Uterus (tissue), 4 donors: ENCODE measurements around the gene PYGO2. TPM values are rescaled to one million over a fixed set of nuclear protein-coding genes. Genes with fewer than 3 reads are reported as not detected.
A peak's percentile ranks its signal among the peaks of the same experiment; 100 is the strongest.

Experiments
- DNase-seq, 2 donors: peaks; one replicate each; pipeline ENCODE4 v3.0.0-alpha.2; 2019 to 2020
- H3K27ac ChIP-seq, 2 donors: fragments of 200-600 bp; sonication (generic); 1 replicate in 1 of 2; 2 replicates in 1 of 2; pipeline ENCODE4 v1.5.1; 2016 to 2018
- H3K27me3 ChIP-seq, 2 donors: fragments of 200-600 bp; sonication (generic); one replicate each; pipeline ENCODE4 v1.5.1; 2018 to 2019; ENCODE audit warnings: control low read depth in 1 of 2
- H3K36me3 ChIP-seq, 2 donors: fragments of 200-600 bp; sonication (generic); one replicate each; pipeline ENCODE4 v1.5.1; 2019; ENCODE audit warnings: control low read depth in 1 of 2
- H3K4me1 ChIP-seq, 2 donors: fragments of 200-600 bp; sonication (generic); one replicate each; pipeline ENCODE4 v1.5.1; 2018 to 2019; ENCODE audit warnings: control low read depth in 1 of 2
- H3K4me3 ChIP-seq, 2 donors: fragments of 200-600 bp; sonication (generic); 1 replicate in 1 of 2; 2 replicates in 1 of 2; pipeline ENCODE4 v1.5.1; 2018 to 2019; ENCODE audit warnings: mild to moderate bottlenecking in 1 of 2
- H3K9me3 ChIP-seq, 2 donors: fragments of 200-600 bp; sonication (generic); one replicate each; pipeline ENCODE4 v1.5.1; 2019; ENCODE audit warnings: control low read depth in 1 of 2
- CTCF ChIP-seq, 4 experiments: fragments of 200-600 bp in 2 of 4; fragments of 450-650 bp in 2 of 4; sonication (generic) in 2 of 4; IDR thresholded peaks; one replicate each; pipeline ENCODE4 v1.5.1; 2016 to 2019; ENCODE audit warnings: antibody characterized with exemption in 4 of 4, mild to moderate bottlenecking in 2 of 4, moderate library complexity in 1 of 4
- POLR2A ChIP-seq, 2 donors: fragments of 450-650 bp; IDR thresholded peaks; one replicate each; pipeline ENCODE4 v1.6.1; 2016; ENCODE audit warnings: antibody characterized with exemption in 2 of 2, mild to moderate bottlenecking in 1 of 2, moderate library complexity in 1 of 2
- intact Hi-C: fragments of 100-400 bp; cut with DNase I; formaldehyde crosslinking; loops from one replicate; pipeline ENCODE4 v1.15.1; 2023; ENCODE audit warnings: low total_unique reads
- total RNA-seq, 4 donors: library from RNA; depleted of rRNA in 3 of 4; stranded (reverse); fragments of >200 nt in 3 of 4; gene quantifications; one replicate each; pipeline versions ENCODE4 v1.1.0 to v1.2.4, GENCODE V29; 2014 to 2023
- donor health status: DM: yes; HTN: yes; CAD: no.

Gene PYGO2
- total RNA-seq, 4 donors from 2014 or later: 10.0 to 36.4 (median 15.9) TPM

GRCh38 chr1:154972517-154973343 lies 11.1 kb upstream of the PYGO2 start:
- Histone ChIP-seq H3K4me1 (peaks cover 3 to 8% of the 10 kb centered on the region in 2 donors), H3K27ac (peak overlapping the region; percentile 99), H3K4me3 (peak overlapping the region in 1 of 2 donors; percentile 54), H3K36me3 (no peaks in the 10 kb centered on the region), H3K9me3 (no peaks in the 10 kb centered on the region), H3K27me3 (no peaks in the 10 kb centered on the region)
- TF ChIP-seq POLR2A (IDR thresholded peaks at IDR 0.05): peak in 1 of 2 donors; percentile 28
- TF ChIP-seq CTCF (IDR thresholded peaks at IDR 0.05): no peak
- DNase-seq: peak; percentile 64 to 71
- intact Hi-C loops: no loop called here

GRCh38 chr1:154972213-154972516 lies 10.6 kb upstream of the PYGO2 start:
- H3K4me1 ChIP-seq: peaks cover 3 to 8% of the 10 kb centered on the region in 2 donors
- intact Hi-C loops: no loop called here
- no peak overlapping the region for H3K4me3 ChIP-seq
- no peak for DNase-seq
- no peaks in the 10 kb centered on the region for H3K36me3 ChIP-seq
- H3K27me3 ChIP-seq: no peaks in the 10 kb centered on the region
- peak overlapping the region; percentile 99 for H3K27ac ChIP-seq
- no peaks in the 10 kb centered on the region for H3K9me3 ChIP-seq
- no peak for TF ChIP-seq CTCF (IDR thresholded peaks at IDR 0.05)
- no peak for TF ChIP-seq POLR2A (IDR thresholded peaks at IDR 0.05)

GRCh38 chr1:154971341-154971998 lies 9.9 kb upstream of the PYGO2 start:
- Histone ChIP-seq H3K9me3 (no peaks in the 10 kb centered on the region), H3K27me3 (no peaks in the 10 kb centered on the region), H3K4me1 (peaks cover 3 to 8% of the 10 kb centered on the region in 2 donors), H3K36me3 (no peaks in the 10 kb centered on the region), H3K27ac (peak overlapping the region; percentile 99), H3K4me3 (peak overlapping the region in 1 of 2 donors; percentile 37)
- peak; percentile 45 to 71 for DNase-seq
- TF ChIP-seq CTCF (IDR thresholded peaks at IDR 0.05): no peak
- TF ChIP-seq POLR2A (IDR thresholded peaks at IDR 0.05): no peak
- intact Hi-C loops: no loop called here

- Histone ChIP-seq H3K27me3 (no peaks in the 10 kb centered on the region), H3K36me3 (no peaks in the 10 kb centered on the region), H3K27ac (peak within 1 kb of the TSS; percentile 99), H3K4me3 (peak within 1 kb of the TSS; percentile 30 to 37), H3K9me3 (no peaks in the 10 kb centered on the region), H3K4me1 (peaks cover 3 to 8% of the 10 kb centered on the region in 2 donors)
- intact Hi-C loops: no loop called here
- peak; percentile 96 to 97 for DNase-seq
- TF ChIP-seq CTCF (IDR thresholded peaks at IDR 0.05) (no peak), POLR2A (IDR thresholded peaks at IDR 0.05) (peak; percentile 93 to 96)
These were observed 9.2 kb upstream of the PYGO2 start, which contains the start of gene SHC1 for GRCh38 chr1:154970631-154971340. Gene SHC1 (minus strand): TSS chr1:154970747. CDS start chr1:154970526, 221 bp downstream.
